SU-DHL-6 (cell line): ENCODE measurements around the gene RASGRP4.

Experiments
- H2AFZ ChIP-seq: fragments of 200-600 bp; sonication (generic); 2 replicates; pipeline ENCODE4 v1.6.1; 2014; ENCODE audit warnings: low read depth, mild to moderate bottlenecking, moderate library complexity, mixed read lengths, antibody characterized with exemption, low read length; ENCODE audit not compliant: severe bottlenecking
- H3F3A ChIP-seq: fragments of 200-600 bp; shearing (Covaris generic); 2 replicates; pipeline ENCODE4 v1.6.0; 2016; ENCODE audit warnings: antibody characterized with exemption, mild to moderate bottlenecking; ENCODE audit not compliant: insufficient read depth
- H3K27ac ChIP-seq: fragments of 200-600 bp; sonication (generic); 2 replicates; pipeline ENCODE4 v1.5.1; 2016; ENCODE audit warnings: low read depth, mild to moderate bottlenecking, low read length, moderate library complexity, mixed read lengths
- H3K27me3 ChIP-seq: fragments of 200-600 bp; sonication (generic), shearing (Covaris generic); 2 replicates; pipeline ENCODE4 v1.6.0; 2014; ENCODE audit warnings: mild to moderate bottlenecking, low read length
- H3K36me3 ChIP-seq: fragments of 200-600 bp; sonication (generic); 2 replicates; pipeline ENCODE4 v1.6.1; 2014; ENCODE audit warnings: mild to moderate bottlenecking, low read length, mixed read lengths
- H3K4me2 ChIP-seq: fragments of 300-600, 200-600 bp; shearing (Covaris generic), sonication (generic); 2 replicates; pipeline ENCODE4 v1.6.0; 2014; ENCODE audit warnings: low read length, low read depth, mild to moderate bottlenecking; ENCODE audit not compliant: poor library complexity, severe bottlenecking
- H3K4me3 ChIP-seq: fragments of 200-600 bp; sonication (generic); 2 replicates; pipeline ENCODE4 v1.5.1; 2014; ENCODE audit warnings: antibody characterized with exemption, low read length, mild to moderate bottlenecking, mixed read lengths; ENCODE audit not compliant: insufficient read depth, poor library complexity, severe bottlenecking
- H3K79me2 ChIP-seq: fragments of 200-600 bp; sonication (generic); 2 replicates; pipeline ENCODE4 v1.6.1; 2014; ENCODE audit warnings: mild to moderate bottlenecking, low read length, moderate library complexity; ENCODE audit not compliant: insufficient read depth
- H3K9ac ChIP-seq: fragments of 200-600 bp; sonication (generic); 2 replicates; pipeline ENCODE4 v1.7.0; 2014; ENCODE audit warnings: mild to moderate bottlenecking, low read length
- H3K9me2 ChIP-seq: fragments of 200-600 bp; sonication (generic); replicated peaks from 2 replicates; pipeline ENCODE4 v1.6.1; 2014; ENCODE audit warnings: low read length; ENCODE audit not compliant: insufficient read depth
- H3K9me3 ChIP-seq: fragments of 200-600 bp; sonication (generic); 2 replicates; pipeline ENCODE4 v1.6.1; 2014; ENCODE audit warnings: low read length, mixed read lengths; ENCODE audit not compliant: insufficient read depth
- H4K20me1 ChIP-seq: fragments of 200-600 bp; sonication (generic); 2 replicates; pipeline ENCODE4 v1.6.1; 2014; ENCODE audit warnings: low read depth, mild to moderate bottlenecking, antibody characterized with exemption, low read length, moderate library complexity, mixed read lengths
- EZH2phosphoT487 ChIP-seq: fragments of 200-600 bp; sonication (generic), shearing (Covaris generic); conservative IDR thresholded peaks from 2 replicates; pipeline ENCODE4 v1.6.1; 2018; ENCODE audit warnings: mild to moderate bottlenecking, antibody characterized with exemption, low read length, moderate library complexity, mixed read lengths
- TF ChIP-seq, protein P1 (sequence below): fragments of 200-600 bp; sonication (generic); IDR thresholded peaks from one replicate; pipeline ENCODE4 v1.5.1; 2017; ENCODE audit warnings: antibody characterized with exemption, mild to moderate bottlenecking, low read length, moderate library complexity; ENCODE audit not compliant: insufficient read depth, poor library complexity, severe bottlenecking

RASGRP4 gene

GRCh38 chr19:38455031-38455430 is 29.0 kb upstream of the RASGRP4 start:
- Histone ChIP-seq H3K79me2 (no peaks in the 10 kb centered on the region), H3K27ac (no peak overlapping the region), H4K20me1 (no peaks in the 10 kb centered on the region), H3K9me2 (no peaks in the 10 kb centered on the region), H3K36me3 (no peaks in the 10 kb centered on the region), H3K9me3 (no peaks in the 10 kb centered on the region), H3K9ac (no peak overlapping the region), H3K27me3 (no peaks in the 10 kb centered on the region), H2AFZ (no peak overlapping the region), H3K4me2 (no peak overlapping the region), H3F3A (no peaks in the 10 kb centered on the region), H3K4me3 (no peak overlapping the region)
- no peak for TF ChIP-seq EZH2phosphoT487
- TF ChIP-seq, protein P1, sequence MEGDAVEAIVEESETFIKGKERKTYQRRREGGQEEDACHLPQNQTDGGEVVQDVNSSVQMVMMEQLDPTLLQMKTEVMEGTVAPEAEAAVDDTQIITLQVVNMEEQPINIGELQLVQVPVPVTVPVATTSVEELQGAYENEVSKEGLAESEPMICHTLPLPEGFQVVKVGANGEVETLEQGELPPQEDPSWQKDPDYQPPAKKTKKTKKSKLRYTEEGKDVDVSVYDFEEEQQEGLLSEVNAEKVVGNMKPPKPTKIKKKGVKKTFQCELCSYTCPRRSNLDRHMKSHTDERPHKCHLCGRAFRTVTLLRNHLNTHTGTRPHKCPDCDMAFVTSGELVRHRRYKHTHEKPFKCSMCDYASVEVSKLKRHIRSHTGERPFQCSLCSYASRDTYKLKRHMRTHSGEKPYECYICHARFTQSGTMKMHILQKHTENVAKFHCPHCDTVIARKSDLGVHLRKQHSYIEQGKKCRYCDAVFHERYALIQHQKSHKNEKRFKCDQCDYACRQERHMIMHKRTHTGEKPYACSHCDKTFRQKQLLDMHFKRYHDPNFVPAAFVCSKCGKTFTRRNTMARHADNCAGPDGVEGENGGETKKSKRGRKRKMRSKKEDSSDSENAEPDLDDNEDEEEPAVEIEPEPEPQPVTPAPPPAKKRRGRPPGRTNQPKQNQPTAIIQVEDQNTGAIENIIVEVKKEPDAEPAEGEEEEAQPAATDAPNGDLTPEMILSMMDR, result no peak

GRCh38 chr19:38453596-38453995 is 27.6 kb upstream of the RASGRP4 start:
- H3K4me3 ChIP-seq, result no peak overlapping the region
- no peak overlapping the region for H3K4me2 ChIP-seq
- no peak overlapping the region for H2AFZ ChIP-seq
- H4K20me1 ChIP-seq, result no peaks in the 10 kb centered on the region
- TF ChIP-seq EZH2phosphoT487, result no peak
- TF ChIP-seq, protein P1, result no peak
- H3K79me2 ChIP-seq, result no peaks in the 10 kb centered on the region
- H3K9me3 ChIP-seq, result no peaks in the 10 kb centered on the region
- H3K27me3 ChIP-seq, result no peaks in the 10 kb centered on the region
- H3F3A ChIP-seq, result no peaks in the 10 kb centered on the region
- no peaks in the 10 kb centered on the region for H3K36me3 ChIP-seq
- no peaks in the 10 kb centered on the region for H3K9me2 ChIP-seq
- no peak overlapping the region for H3K27ac ChIP-seq
- H3K9ac ChIP-seq, result no peak overlapping the region

GRCh38 chr19:38452430-38453366 is 26.7 kb upstream of the RASGRP4 start:
- Histone ChIP-seq H3K4me2 (no peak overlapping the region), H3K27ac (no peak overlapping the region), H2AFZ (no peak overlapping the region), H3K4me3 (no peak overlapping the region), H3K9me3 (no peaks in the 10 kb centered on the region), H3K36me3 (no peaks in the 10 kb centered on the region), H3F3A (no peaks in the 10 kb centered on the region), H3K27me3 (no peaks in the 10 kb centered on the region), H3K9ac (no peak overlapping the region), H3K9me2 (no peaks in the 10 kb centered on the region), H3K79me2 (no peaks in the 10 kb centered on the region), H4K20me1 (no peaks in the 10 kb centered on the region)
- TF ChIP-seq EZH2phosphoT487, result no peak
- TF ChIP-seq, protein P1, result no peak
